HTR-8/SVneo (cell line): Measurements from ENCODE around the gene WDPCP.
"Not testable (repeated sequence)": the region's sequence is repeated elsewhere in the genome, so short reads cannot be mapped to it uniquely, and the experiment has no call there.

ENCODE experiments used
- DNase-seq: peaks from one replicate; pipeline ENCODE4 v3.0.0; 2011; ENCODE audit warnings: low spot score, mixed read lengths; ENCODE audit not compliant: insufficient read length
- FAIRE-seq: peaks from 2 replicates; lab custom pipeline; 2011; peaks lifted over from hg19 to GRCh38; lab: Jason Lieb, UNC

WDPCP gene

GRCh38 chr2:63287956-63288355 lies 300.3 kb downstream of the WDPCP start:
- FAIRE-seq: no peak
- no peak for DNase-seq

- not testable (repeated sequence) for DNase-seq, FAIRE-seq
Observed at GRCh38 chr2:63286520-63286919, 301.8 kb downstream of the WDPCP start.

GRCh38 chr2:63283273-63283672 lies 305.0 kb downstream of the WDPCP start:
- FAIRE-seq: no peak
- no peak for DNase-seq

GRCh38 chr2:63272560-63272959 lies 315.7 kb downstream of the WDPCP start:
- DNase-seq (no peak), FAIRE-seq (no peak)

- no peak for FAIRE-seq
- no peak for DNase-seq
Observed at GRCh38 chr2:63270717-63271116, 317.6 kb downstream of the WDPCP start.

- FAIRE-seq (no peak), DNase-seq (no peak)
Observed at GRCh38 chr2:63268946-63269345, 319.3 kb downstream of the WDPCP start.

GRCh38 chr2:63261137-63261621 lies 327.1 kb downstream of the WDPCP start:
- DNase-seq: no peak
- FAIRE-seq: no peak

GRCh38 chr2:63257473-63257872 lies 330.8 kb downstream of the WDPCP start:
- DNase-seq (no peak), FAIRE-seq (no peak)

- FAIRE-seq (peak; percentile 40), DNase-seq (no peak)
Observed at GRCh38 chr2:63249161-63249560, 339.1 kb downstream of the WDPCP start.

GRCh38 chr2:63242747-63243146 lies 345.5 kb downstream of the WDPCP start:
- no peak for DNase-seq
- no peak for FAIRE-seq

- no peak for FAIRE-seq
- no peak for DNase-seq
Observed at GRCh38 chr2:63225964-63226686, 362.2 kb downstream of the WDPCP start.

- FAIRE-seq (no peak), DNase-seq (no peak)
Observed at GRCh38 chr2:63218800-63219526, 369.3 kb downstream of the WDPCP start.

GRCh38 chr2:63195310-63195709 lies 393.0 kb downstream of the WDPCP start:
- no peak for DNase-seq
- no peak for FAIRE-seq

GRCh38 chr2:63194175-63194574 lies 394.1 kb downstream of the WDPCP start:
- FAIRE-seq (no peak), DNase-seq (no peak)

GRCh38 chr2:63192889-63193774 lies 395.1 kb downstream of the WDPCP start:
- DNase-seq: no peak
- FAIRE-seq: no peak

- no peak for FAIRE-seq
- no peak for DNase-seq
Observed at GRCh38 chr2:63192169-63192888, 395.9 kb downstream of the WDPCP start.

GRCh38 chr2:63189026-63189425 lies 399.3 kb downstream of the WDPCP start:
- peak; percentile 26 for FAIRE-seq
- peak; percentile 23 for DNase-seq

GRCh38 chr2:63186331-63186730 lies 401.9 kb downstream of the WDPCP start:
- DNase-seq (no peak), FAIRE-seq (no peak)

- FAIRE-seq: no peak
- DNase-seq: no peak
Observed at GRCh38 chr2:63163161-63163820, 425.0 kb downstream of the WDPCP start.
